Loucy (cell line): ENCODE measurements around the gene CLDN3.

ENCODE experiments used
- H2AFZ ChIP-seq: fragments of 200-600 bp; sonication (generic); 2 replicates; pipeline ENCODE4 v1.6.0; 2016; ENCODE audit warnings: antibody characterized with exemption, mild to moderate bottlenecking, low read length, moderate library complexity
- H3F3A ChIP-seq: fragments of 200-600 bp; 2 replicates; pipeline ENCODE4 v1.6.0; 2016; ENCODE audit warnings: antibody characterized with exemption, low read depth, mild to moderate bottlenecking
- H3K27me3 ChIP-seq: fragments of 200-600 bp; sonication (generic); 2 replicates; pipeline ENCODE4 v1.6.1; 2014; ENCODE audit warnings: low read length, mild to moderate bottlenecking; ENCODE audit not compliant: insufficient read depth, poor library complexity, severe bottlenecking
- H3K36me3 ChIP-seq: fragments of 200-600 bp; sonication (generic); 2 replicates; pipeline ENCODE4 v1.6.1; 2016; ENCODE audit warnings: low read length; ENCODE audit not compliant: insufficient read depth
- H3K4me1 ChIP-seq: fragments of 200-600 bp; sonication (generic); 2 replicates; pipeline ENCODE4 v1.5.1; 2014; ENCODE audit warnings: low read length, mild to moderate bottlenecking; ENCODE audit not compliant: insufficient read depth, poor library complexity, severe bottlenecking
- H3K4me2 ChIP-seq: fragments of 200-600 bp; sonication (generic); 2 replicates; pipeline ENCODE4 v1.6.0; 2014; ENCODE audit warnings: antibody characterized with exemption, low read length, low read depth, mild to moderate bottlenecking; ENCODE audit not compliant: poor library complexity, severe bottlenecking
- H3K4me3 ChIP-seq: fragments of 200-600 bp; sonication (generic); 2 replicates; pipeline ENCODE4 v1.5.1; 2014; ENCODE audit warnings: low read length, mild to moderate bottlenecking, mixed read lengths; ENCODE audit not compliant: poor library complexity, severe bottlenecking
- H3K79me2 ChIP-seq: fragments of 200-600 bp; sonication (generic); 2 replicates; pipeline ENCODE4 v1.6.1; 2014; ENCODE audit warnings: low read length; ENCODE audit not compliant: insufficient read depth
- H3K9ac ChIP-seq: fragments of 200-600 bp; sonication (generic); 2 replicates; pipeline ENCODE4 v1.6.0; 2014; ENCODE audit warnings: mild to moderate bottlenecking, low read depth, low read length, moderate library complexity; ENCODE audit not compliant: poor library complexity, severe bottlenecking
- H3K9me2 ChIP-seq: fragments of 200-600 bp; sonication (generic); replicated peaks from 2 replicates; pipeline ENCODE4 v1.6.1; 2016; ENCODE audit warnings: low read depth, low read length, mixed read lengths
- H3K9me3 ChIP-seq: fragments of 200-600 bp; sonication (generic); 2 replicates; pipeline ENCODE4 v1.6.1; 2014; ENCODE audit warnings: mild to moderate bottlenecking, antibody characterized with exemption, low read length, low read depth; ENCODE audit not compliant: insufficient read depth
- H4K20me1 ChIP-seq: fragments of 200-600 bp; sonication (generic); 2 replicates; pipeline ENCODE4 v1.6.0; 2014; ENCODE audit warnings: antibody characterized with exemption, low read length, mild to moderate bottlenecking; ENCODE audit not compliant: insufficient read depth, poor library complexity, severe bottlenecking
- CTCF ChIP-seq: fragments of 200-600 bp; sonication (generic); conservative IDR thresholded peaks from 2 replicates; pipeline ENCODE4 v1.5.1; 2014; ENCODE audit warnings: mild to moderate bottlenecking, antibody characterized with exemption, low read length
- EZH2phosphoT487 ChIP-seq: fragments of 200-600 bp; IDR thresholded peaks from 2 replicates; pipeline ENCODE4 v1.6.1; 2018; ENCODE audit warnings: antibody characterized with exemption, mild to moderate bottlenecking, moderate library complexity, borderline replicate concordance

CLDN3 gene

GRCh38 chr7:73740771-73741170 lies 29.3 kb downstream of the CLDN3 start:
- Histone ChIP-seq H2AFZ (no peak overlapping the region), H3K9me2 (no peaks in the 10 kb centered on the region), H3K4me3 (no peak overlapping the region), H3K4me1 (peaks cover 8% of the 10 kb centered on the region), H3K9ac (no peak overlapping the region), H4K20me1 (no peaks in the 10 kb centered on the region), H3K9me3 (no peaks in the 10 kb centered on the region), H3K4me2 (no peak overlapping the region), H3K36me3 (no peaks in the 10 kb centered on the region), H3K79me2 (no peaks in the 10 kb centered on the region), H3F3A (no peaks in the 10 kb centered on the region), H3K27me3 (no peaks in the 10 kb centered on the region)
- no peak for TF ChIP-seq EZH2phosphoT487

GRCh38 chr7:73740212-73740611 lies 29.9 kb downstream of the CLDN3 start:
- H3K9me2 ChIP-seq: no peaks in the 10 kb centered on the region
- no peak for TF ChIP-seq EZH2phosphoT487
- no peak for TF ChIP-seq CTCF
- H3F3A ChIP-seq: no peaks in the 10 kb centered on the region
- H3K79me2 ChIP-seq: no peaks in the 10 kb centered on the region
- H4K20me1 ChIP-seq: no peaks in the 10 kb centered on the region
- H3K4me1 ChIP-seq: peaks cover 9% of the 10 kb centered on the region
- H3K4me2 ChIP-seq: no peak overlapping the region
- H2AFZ ChIP-seq: no peak overlapping the region
- no peak overlapping the region for H3K4me3 ChIP-seq
- H3K36me3 ChIP-seq: no peaks in the 10 kb centered on the region
- no peaks in the 10 kb centered on the region for H3K9me3 ChIP-seq
- no peak overlapping the region for H3K9ac ChIP-seq
- H3K27me3 ChIP-seq: no peaks in the 10 kb centered on the region

GRCh38 chr7:73739387-73739767 lies 30.7 kb downstream of the CLDN3 start:
- TF ChIP-seq CTCF: no peak
- TF ChIP-seq EZH2phosphoT487: no peak

GRCh38 chr7:73738612-73739386 lies 31.3 kb downstream of the CLDN3 start, which contains the start of gene ABHD11:
TSS of gene ABHD11 (minus strand) at chr7:73738802. CDS start at chr7:73738770, 32 bp downstream.
- Histone ChIP-seq H4K20me1 (no peaks in the 10 kb centered on the region), H3F3A (no peaks in the 10 kb centered on the region), H3K9ac (peak within 1 kb of the TSS; percentile 81), H3K4me1 (peaks cover 13% of the 10 kb centered on the region), H2AFZ (peak within 1 kb of the TSS; percentile 99), H3K27me3 (no peaks in the 10 kb centered on the region), H3K36me3 (no peaks in the 10 kb centered on the region), H3K4me2 (peak within 1 kb of the TSS; percentile 78), H3K79me2 (no peaks in the 10 kb centered on the region), H3K4me3 (peak within 1 kb of the TSS; percentile 87), H3K9me2 (no peaks in the 10 kb centered on the region), H3K9me3 (no peaks in the 10 kb centered on the region)
- no peak for TF ChIP-seq CTCF
- TF ChIP-seq EZH2phosphoT487: no peak

More at GRCh38 chr7:73739387-73739767, 30.7 kb downstream of the CLDN3 start:
- no peaks in the 10 kb centered on the region for H3K79me2 ChIP-seq
- H3K9me3 ChIP-seq: no peaks in the 10 kb centered on the region
- peak overlapping the region; percentile 78 for H3K4me2 ChIP-seq
- peak overlapping the region; percentile 71 for H3K9ac ChIP-seq
- H3F3A ChIP-seq: no peaks in the 10 kb centered on the region
- no peaks in the 10 kb centered on the region for H3K27me3 ChIP-seq
- H3K4me1 ChIP-seq: peaks cover 13% of the 10 kb centered on the region
- no peaks in the 10 kb centered on the region for H3K9me2 ChIP-seq
- no peaks in the 10 kb centered on the region for H3K36me3 ChIP-seq
- no peaks in the 10 kb centered on the region for H4K20me1 ChIP-seq
- peak overlapping the region; percentile 99 for H2AFZ ChIP-seq
- H3K4me3 ChIP-seq: peak overlapping the region; percentile 87
